GM21390 (cell line): ENCODE results near the gene PIK3R6.

Experiments used
- ATAC-seq: cut with Tn5 transposase; IDR thresholded peaks from one replicate; pipeline ENCODE4 v1.9.1; 2021; ENCODE audit not compliant: unreplicated experiment

PIK3R6 gene

GRCh38 chr17:8754890-8755289 lies 112.6 kb downstream of the PIK3R6 start:
- ATAC-seq, result no peak

DNA sequence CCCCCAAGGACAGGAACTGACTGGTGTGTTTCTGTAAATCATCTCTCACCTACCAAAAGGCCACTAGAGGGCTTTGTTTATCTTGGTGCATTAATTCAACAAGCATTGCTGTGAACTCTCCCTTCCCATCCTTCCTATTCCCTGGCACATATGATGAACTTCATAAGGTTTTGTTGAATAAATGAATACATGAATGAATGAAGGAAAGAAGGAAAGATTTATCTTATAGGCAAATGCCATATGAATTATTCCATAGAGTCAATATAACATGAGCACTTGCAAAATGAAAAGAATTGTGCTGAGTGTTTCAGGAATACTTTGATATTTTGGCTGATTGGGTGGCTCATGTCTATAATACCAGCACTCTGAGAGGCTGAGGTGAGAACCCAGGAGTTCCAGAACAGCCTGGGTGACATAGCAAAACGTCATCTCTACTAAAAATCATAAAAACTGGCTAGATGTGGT lies 113.5 kb downstream of the PIK3R6 start:
- no peak for ATAC-seq

DNA sequence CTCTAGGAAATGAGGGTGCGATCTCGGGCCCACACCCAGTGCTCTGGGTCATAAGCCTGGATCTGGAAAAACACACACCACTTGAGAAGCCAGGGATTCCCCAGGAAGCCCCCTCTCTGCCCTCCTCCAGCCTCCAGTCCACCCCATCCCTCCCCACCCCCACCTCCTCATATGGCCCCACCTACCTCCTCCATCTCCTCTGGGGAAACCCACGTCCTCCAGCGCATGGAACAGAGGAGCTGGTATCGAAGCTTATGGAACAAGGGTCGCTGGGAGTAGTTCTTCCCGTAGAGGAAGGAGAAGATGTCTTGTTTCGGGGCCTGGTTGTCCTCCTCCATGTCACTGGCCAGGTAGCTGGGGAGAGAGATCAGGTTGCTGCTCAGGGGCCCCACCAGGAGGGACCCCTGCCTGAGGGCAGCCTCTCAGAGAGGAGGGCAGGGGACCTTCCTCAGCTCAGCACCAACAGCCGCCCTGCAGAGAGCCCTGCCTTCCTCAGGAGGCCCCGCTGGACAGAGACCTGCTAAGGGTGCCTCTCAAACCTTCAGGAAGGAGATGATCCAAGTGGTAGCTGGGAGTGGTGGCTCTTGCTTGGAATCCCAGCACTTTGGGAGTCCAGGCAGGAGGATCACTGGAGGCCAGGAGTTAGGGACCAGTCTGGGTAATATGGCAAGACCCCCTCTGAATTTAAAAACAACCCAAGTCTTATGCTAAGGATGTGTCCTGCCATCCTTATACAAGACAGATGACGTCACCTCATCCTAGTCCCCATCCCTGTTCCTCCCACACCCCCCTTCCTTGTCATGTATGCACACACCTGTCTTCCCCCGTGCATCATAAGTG lies 114.1 kb downstream of the PIK3R6 start:
- ATAC-seq, result no peak
